ENCODE data around the gene MLLT3.

GRCh38 chr9:20570756-20571155 is 51.5 kb downstream of the MLLT3 start:
- TF ChIP-seq CTCF (IDR thresholded peaks at IDR 0.05) = no peak
- TF ChIP-seq POLR2A (IDR thresholded peaks at IDR 0.05) = no peak
